Bronchial epithelial cell (primary cell): ENCODE data around the gene VAPA. TPM values are rescaled to one million over a fixed set of nuclear protein-coding genes. Genes with fewer than 3 reads are reported as not detected.

Source experiments
- DNase-seq: peaks from one replicate; pipeline ENCODE4 v3.0.0-alpha.2; 2010; ENCODE audit warnings: low read depth
- FAIRE-seq: peaks from 2 replicates; lab custom pipeline; 2011; peaks lifted over from hg19 to GRCh38; lab: Jason Lieb, UNC
- H3K27me3 ChIP-seq: 2 replicates; pipeline ENCODE4 v1.5.1; 2011; ENCODE audit warnings: low read length; ENCODE audit not compliant: control insufficient read depth, insufficient read depth
- H3K36me3 ChIP-seq: 2 replicates; pipeline ENCODE4 v1.5.1; 2011; ENCODE audit warnings: low read length; ENCODE audit not compliant: control insufficient read depth, insufficient read depth
- H3K4me3 ChIP-seq: 2 replicates; pipeline ENCODE4 v1.5.1; 2011; ENCODE audit warnings: mild to moderate bottlenecking, low read depth, low read length, control low read depth
- CTCF ChIP-seq: IDR thresholded peaks from 2 replicates; pipeline ENCODE4 v1.5.1; 2011; ENCODE audit warnings: mild to moderate bottlenecking, moderate library complexity, low read length, control low read depth, inconsistent platforms; ENCODE audit not compliant: insufficient read depth, severe bottlenecking
- total RNA-seq: library from RNA; depleted of rRNA; stranded (reverse); fragments of >200 nt; gene quantifications from 2 replicates; pipeline ENCODE4 v1.2.1, GENCODE V29; 2014

Gene VAPA
- total RNA-seq, 1 donor from 2014 or later = 356 TPM

GRCh38 chr18:9869715-9870430 lies 43.9 kb upstream of the VAPA start:
- Histone ChIP-seq H3K27me3 (no peaks in the 10 kb centered on the region), H3K4me3 (no peak overlapping the region), H3K36me3 (no peaks in the 10 kb centered on the region)
- FAIRE-seq (no peak), DNase-seq (peak; percentile 74)
- no peak for TF ChIP-seq CTCF

- no peak for TF ChIP-seq CTCF
- H3K4me3 ChIP-seq = no peak overlapping the region
- no peak for FAIRE-seq
Observed at GRCh38 chr18:9870431-9871008, 43.3 kb upstream of the VAPA start.

GRCh38 chr18:9871244-9871746 lies 42.5 kb upstream of the VAPA start:
- FAIRE-seq = no peak
- no peak overlapping the region for H3K4me3 ChIP-seq
- TF ChIP-seq CTCF = no peak

More at GRCh38 chr18:9870431-9871008, 43.3 kb upstream of the VAPA start:
- H3K36me3 ChIP-seq = no peaks in the 10 kb centered on the region
- no peaks in the 10 kb centered on the region for H3K27me3 ChIP-seq
- DNase-seq = no peak

GRCh38 chr18:9872823-9873222 lies 41.0 kb upstream of the VAPA start:
- DNase-seq (no peak), FAIRE-seq (no peak)
- no peaks in the 10 kb centered on the region for H3K27me3 ChIP-seq
- no peak overlapping the region for H3K4me3 ChIP-seq
- TF ChIP-seq CTCF = no peak
- H3K36me3 ChIP-seq = no peaks in the 10 kb centered on the region

More at GRCh38 chr18:9871244-9871746, 42.5 kb upstream of the VAPA start:
- no peak for DNase-seq
- H3K27me3 ChIP-seq = no peaks in the 10 kb centered on the region
- no peaks in the 10 kb centered on the region for H3K36me3 ChIP-seq

GRCh38 chr18:9874728-9875127 lies 39.1 kb upstream of the VAPA start:
- Histone ChIP-seq H3K4me3 (no peak overlapping the region), H3K36me3 (no peaks in the 10 kb centered on the region), H3K27me3 (no peaks in the 10 kb centered on the region)
- DNase-seq (peak; percentile 81), FAIRE-seq (no peak)
- TF ChIP-seq CTCF = no peak
